Suprapubic skin (tissue), 3 donors: ENCODE measurements around the gene BDKRB2.

Experiments
- CTCF ChIP-seq, 2 donors: fragments of 200-600 bp in 1 of 2; fragments of 450-650 bp in 1 of 2; sonication (generic) in 1 of 2; IDR thresholded peaks; one replicate each; pipeline ENCODE4 v1.5.1; 2016 to 2019; ENCODE audit warnings: antibody characterized with exemption in 2 of 2, mild to moderate bottlenecking in 1 of 2, moderate library complexity in 1 of 2
- POLR2AphosphoS5 ChIP-seq, 3 donors: sonication (generic); formaldehyde crosslinking; IDR thresholded peaks; one replicate each; pipeline ENCODE4 v1.6.1; 2017; ENCODE audit warnings: antibody characterized with exemption in 3 of 3

GRCh38 chr14:96257900-96258299 is 53.3 kb downstream of the BDKRB2 start:
- no peak for TF ChIP-seq CTCF (IDR thresholded peaks at IDR 0.05)
- no peak for TF ChIP-seq POLR2AphosphoS5 (IDR thresholded peaks at IDR 0.05)
